SK-N-SH (cell line): ENCODE data around the gene RPAP3.

Experiments
- CTCF ChIP-seq: fragments of 200-600 bp; sonication (generic); IDR thresholded peaks from 2 replicates; pipeline ENCODE4 v1.6.1; 2017; ENCODE audit warnings: antibody characterized with exemption, mild to moderate bottlenecking, moderate library complexity
- EZH2phosphoT487 ChIP-seq: fragments of 200-600 bp; sonication (generic); IDR thresholded peaks from 2 replicates; pipeline ENCODE4 v1.6.1; 2017; ENCODE audit warnings: low read depth, mixed run types, mild to moderate bottlenecking, antibody characterized with exemption, moderate library complexity, borderline replicate concordance
- FOXM1 ChIP-seq: IDR thresholded peaks from 2 replicates; pipeline ENCODE4 v1.4.0; 2012; ENCODE audit warnings: low read depth, mild to moderate bottlenecking
- JUND ChIP-seq: IDR thresholded peaks from 2 replicates; pipeline ENCODE4 v1.4.0; 2012
- NFIC ChIP-seq: IDR thresholded peaks from 2 replicates; pipeline ENCODE4 v1.4.0; 2012; ENCODE audit warnings: borderline replicate concordance
- NRF1 ChIP-seq: IDR thresholded peaks from 2 replicates; pipeline ENCODE4 v1.6.1; 2012; ENCODE audit warnings: low read depth, mild to moderate bottlenecking, low read length
- POLR2AphosphoS5 ChIP-seq: IDR thresholded peaks from 2 replicates; pipeline ENCODE4 v1.6.1; 2012; ENCODE audit warnings: low read depth, low read length
- RAD21 ChIP-seq: IDR thresholded peaks from 2 replicates; pipeline ENCODE4 v1.6.1; 2012; ENCODE audit warnings: mild to moderate bottlenecking, low read length
- RCOR1 ChIP-seq: fragments of 150-350 bp; IDR thresholded peaks from 2 replicates; pipeline ENCODE4 v1.6.1; 2017; ENCODE audit warnings: antibody characterized with exemption, low read length
- RFX5 ChIP-seq: IDR thresholded peaks from 2 replicates; pipeline ENCODE4 v1.6.1; 2012; ENCODE audit warnings: mild to moderate bottlenecking, improper control_type of control experiment, low read length
- RXRA ChIP-seq: IDR thresholded peaks from 2 replicates; pipeline ENCODE4 v1.4.0; 2012; ENCODE audit warnings: low read depth, mild to moderate bottlenecking, borderline replicate concordance
- TCF12 ChIP-seq: IDR thresholded peaks from 2 replicates; pipeline ENCODE4 v1.4.0; 2012
- TEAD4 ChIP-seq: IDR thresholded peaks from 2 replicates; pipeline ENCODE4 v1.4.0; 2012; ENCODE audit warnings: mild to moderate bottlenecking, borderline replicate concordance; ENCODE audit not compliant: insufficient read depth
- YY1 ChIP-seq: IDR thresholded peaks from 2 replicates; pipeline ENCODE4 v1.4.0; 2012; ENCODE audit warnings: low read depth, mild to moderate bottlenecking

GRCh38 chr12:47718531-47718930 lies 12.7 kb upstream of the RPAP3 start:
- no peak for TF ChIP-seq RAD21
- TF ChIP-seq NFIC, result no peak
- TF ChIP-seq RCOR1, result no peak
- TF ChIP-seq CTCF, result no peak
- TF ChIP-seq EZH2phosphoT487, result no peak
- no peak for TF ChIP-seq FOXM1
- no peak for TF ChIP-seq JUND
- no peak for TF ChIP-seq RXRA
- no peak for TF ChIP-seq RFX5
- no peak for TF ChIP-seq YY1
- no peak for TF ChIP-seq NRF1
- no peak for TF ChIP-seq TEAD4
- no peak for TF ChIP-seq POLR2AphosphoS5
- TF ChIP-seq TCF12, result no peak
